Mesenchymal stem cell (in vitro differentiated cells and primary cell): ENCODE measurements around the gene EPC2.
A peak's percentile ranks its signal among the peaks of the same experiment; 100 is the strongest.

Experiments
- DNase-seq: peaks from one replicate; pipeline ENCODE4 v3.0.0-alpha.2; 2013
- H2AFZ ChIP-seq: one replicate; pipeline ENCODE4 v1.6.1; 2013; ENCODE audit warnings: low read depth, mild to moderate bottlenecking, control low read depth, inconsistent platforms, low read length, moderate library complexity
- H2AK5ac ChIP-seq: 2 replicates; pipeline ENCODE4 v1.6.1; 2013; ENCODE audit warnings: low read length, moderate library complexity, mild to moderate bottlenecking, inconsistent platforms; ENCODE audit not compliant: severe bottlenecking
- H2BK120ac ChIP-seq: one replicate; pipeline ENCODE4 v1.6.1; 2013; ENCODE audit warnings: low read depth, mild to moderate bottlenecking, inconsistent platforms, low read length, moderate library complexity
- H2BK12ac ChIP-seq, 2 experiments: one replicate each; pipeline ENCODE4 v1.6.1; 2013; ENCODE audit warnings: inconsistent platforms in 2 of 2, low read length in 2 of 2, mild to moderate bottlenecking in 2 of 2, moderate library complexity in 2 of 2, control low read depth in 1 of 2
- H2BK15ac ChIP-seq: one replicate; pipeline ENCODE4 v1.6.1; 2013; ENCODE audit warnings: mild to moderate bottlenecking, low read depth, inconsistent platforms; ENCODE audit not compliant: poor library complexity, severe bottlenecking
- H2BK5ac ChIP-seq: 2 replicates; pipeline ENCODE4 v1.6.1; 2013; ENCODE audit warnings: low read depth, mild to moderate bottlenecking, low read length, control low read depth, inconsistent platforms; ENCODE audit not compliant: poor library complexity, severe bottlenecking
- H3K14ac ChIP-seq, 2 experiments: one replicate each; pipeline ENCODE4 v1.6.1; 2013; ENCODE audit warnings: inconsistent platforms in 2 of 2, low read length in 2 of 2, control low read depth in 1 of 2, mild to moderate bottlenecking in 1 of 2, moderate library complexity in 1 of 2
- H3K18ac ChIP-seq, 2 experiments: one replicate each; pipeline ENCODE4 v1.6.1; 2013; ENCODE audit warnings: inconsistent platforms in 2 of 2, low read length in 2 of 2, control low read depth in 1 of 2, low read depth in 1 of 2, mild to moderate bottlenecking in 1 of 2
- H3K23ac ChIP-seq, 2 experiments: one replicate each; pipeline ENCODE4 v1.6.1; 2013; ENCODE audit warnings: inconsistent platforms in 2 of 2, low read length in 2 of 2, mild to moderate bottlenecking in 2 of 2, moderate library complexity in 2 of 2, control low read depth in 1 of 2
- H3K27ac ChIP-seq: 2 replicates; pipeline ENCODE4 v1.5.1; 2013; ENCODE audit warnings: mild to moderate bottlenecking, moderate library complexity, low read length, control low read depth, inconsistent platforms; ENCODE audit not compliant: poor library complexity, severe bottlenecking
- H3K27me3 ChIP-seq, 2 experiments: 2 replicates each; pipeline versions ENCODE4 v1.6.1 to v1.7.0; 2013; ENCODE audit warnings: low read length in 2 of 2, mild to moderate bottlenecking in 2 of 2, moderate library complexity in 2 of 2, control low read depth in 1 of 2, inconsistent platforms in 1 of 2; ENCODE audit not compliant: control insufficient read depth in 1 of 2, insufficient read depth in 1 of 2
- H3K36me3 ChIP-seq, 2 experiments: 2 replicates each; pipeline versions ENCODE4 v1.6.1 to v1.7.0; 2013; ENCODE audit warnings: low read length in 2 of 2, control low read depth in 1 of 2, inconsistent platforms in 1 of 2, low read depth in 1 of 2, mild to moderate bottlenecking in 1 of 2; ENCODE audit not compliant: insufficient read depth in 2 of 2, control insufficient read depth in 1 of 2
- H3K4ac ChIP-seq, 2 experiments: one replicate each; pipeline ENCODE4 v1.6.1; 2013; ENCODE audit warnings: inconsistent platforms in 2 of 2, low read length in 2 of 2, mild to moderate bottlenecking in 2 of 2, moderate library complexity in 2 of 2, control low read depth in 1 of 2, low read depth in 1 of 2
- H3K4me1 ChIP-seq: 2 replicates; pipeline ENCODE4 v1.6.1; 2013; ENCODE audit warnings: low read depth, low read length, control low read depth; ENCODE audit not compliant: control insufficient read depth, insufficient read depth
- H3K4me2 ChIP-seq: 2 replicates; pipeline ENCODE4 v1.6.1; 2013; ENCODE audit warnings: low read length, mild to moderate bottlenecking, inconsistent platforms; ENCODE audit not compliant: poor library complexity, severe bottlenecking
- H3K4me3 ChIP-seq, 2 experiments: 2 replicates each; pipeline versions ENCODE4 v1.5.1 to v1.7.0; 2013; ENCODE audit warnings: low read length in 2 of 2, mild to moderate bottlenecking in 2 of 2, control low read depth in 1 of 2, low read depth in 1 of 2; ENCODE audit not compliant: insufficient read depth in 1 of 2
- H3K79me1 ChIP-seq: replicated peaks from 2 replicates; pipeline ENCODE4 v1.6.1; 2013; ENCODE audit warnings: mild to moderate bottlenecking, control low read depth, low read length, inconsistent platforms; ENCODE audit not compliant: poor library complexity, severe bottlenecking
- H3K9ac ChIP-seq: 2 replicates; pipeline ENCODE4 v1.7.0; 2013; ENCODE audit warnings: mild to moderate bottlenecking, low read length, moderate library complexity
- H3K9me3 ChIP-seq: 2 replicates; pipeline ENCODE4 v1.7.0; 2013; ENCODE audit warnings: mild to moderate bottlenecking, low read length; ENCODE audit not compliant: control insufficient read depth
- H4K8ac ChIP-seq: one replicate; pipeline ENCODE4 v1.6.1; 2013; ENCODE audit warnings: inconsistent platforms, mild to moderate bottlenecking, low read length, moderate library complexity
- H4K91ac ChIP-seq: one replicate; pipeline ENCODE4 v1.6.1; 2013; ENCODE audit warnings: mild to moderate bottlenecking, low read length, inconsistent platforms
- WGBS: methylation state at CpG from one replicate; pipeline ENCODE4 v1.1.7; 2013; ENCODE audit warnings: mixed read lengths; 5-methylcytosine and 5-hydroxymethylcytosine counted together

Gene EPC2

GRCh38 chr2:148812306-148812705 is 167.8 kb downstream of the EPC2 start:
- Histone ChIP-seq H3K27me3 (peaks cover 1 to 12% of the 10 kb centered on the region in 2 experiments), H3K9me3 (no peaks in the 10 kb centered on the region), H3K9ac (no peak overlapping the region), H2BK5ac (no peak overlapping the region), H2BK12ac (no peak overlapping the region), H3K4me1 (peaks cover 12% of the 10 kb centered on the region), H4K8ac (no peak overlapping the region), H3K4me3 (no peak overlapping the region), H3K36me3 (no peaks in the 10 kb centered on the region), H3K14ac (no peak overlapping the region), H4K91ac (no peak overlapping the region), H3K4ac (no peak overlapping the region), H2BK120ac (no peak overlapping the region), H3K18ac (no peak overlapping the region), H2BK15ac (no peak overlapping the region), H2AK5ac (no peak overlapping the region), H3K23ac (no peak overlapping the region), H2AFZ (no peak overlapping the region), H3K79me1 (no peaks in the 10 kb centered on the region), H3K4me2 (no peak overlapping the region), H3K27ac (no peak overlapping the region)
- no peak for DNase-seq
- 95% methylated on average over 6 of the region's 6 CpGs for WGBS

GRCh38 chr2:148813603-148814065 is 169.1 kb downstream of the EPC2 start:
- H3K4me1 ChIP-seq: peaks cover 12% of the 10 kb centered on the region
- 61% methylated on average over 11 of the region's 11 CpGs for WGBS
- H3K14ac ChIP-seq: no peak overlapping the region
- no peak overlapping the region for H3K9ac ChIP-seq
- no peak overlapping the region for H3K27ac ChIP-seq
- no peak overlapping the region for H3K4ac ChIP-seq
- no peak overlapping the region for H4K8ac ChIP-seq
- no peaks in the 10 kb centered on the region for H3K36me3 ChIP-seq
- H3K23ac ChIP-seq: no peak overlapping the region
- H3K4me3 ChIP-seq: no peak overlapping the region
- H2AFZ ChIP-seq: no peak overlapping the region
- no peaks in the 10 kb centered on the region for H3K9me3 ChIP-seq
- H4K91ac ChIP-seq: no peak overlapping the region
- H3K27me3 ChIP-seq: peaks cover 6 to 18% of the 10 kb centered on the region in 2 experiments
- no peak overlapping the region for H2BK5ac ChIP-seq
- no peak overlapping the region for H2BK120ac ChIP-seq
- no peak for DNase-seq
- H3K18ac ChIP-seq: no peak overlapping the region
- no peak overlapping the region for H2BK12ac ChIP-seq
- no peak overlapping the region for H2BK15ac ChIP-seq
- no peaks in the 10 kb centered on the region for H3K79me1 ChIP-seq
- H3K4me2 ChIP-seq: no peak overlapping the region
- H2AK5ac ChIP-seq: no peak overlapping the region

GRCh38 chr2:148814143-148814859 is 169.8 kb downstream of the EPC2 start:
- peaks cover 6 to 23% of the 10 kb centered on the region in 2 experiments for H3K27me3 ChIP-seq
- H3K4me2 ChIP-seq: no peak overlapping the region
- whole genome bisulfite sequencing: 80% methylated on average over 2 of the region's 6 CpGs
- DNase-seq: no peak
- peak overlapping the region; percentile 52 for H2BK15ac ChIP-seq
- H3K4ac ChIP-seq: no peak overlapping the region
- H2BK120ac ChIP-seq: no peak overlapping the region
- H3K27ac ChIP-seq: no peak overlapping the region
- peak overlapping the region; percentile 20 for H3K9ac ChIP-seq
- H2BK5ac ChIP-seq: no peak overlapping the region
- no peak overlapping the region for H2AK5ac ChIP-seq
- H3K79me1 ChIP-seq: no peaks in the 10 kb centered on the region
- no peak overlapping the region for H2AFZ ChIP-seq
- H3K4me1 ChIP-seq: peaks cover 12% of the 10 kb centered on the region
- no peaks in the 10 kb centered on the region for H3K36me3 ChIP-seq
- H3K14ac ChIP-seq: no peak overlapping the region
- H3K4me3 ChIP-seq: peak overlapping the region in 1 of 2 experiments; percentile 35
- no peak overlapping the region for H3K23ac ChIP-seq
- no peak overlapping the region for H3K18ac ChIP-seq
- no peak overlapping the region for H4K8ac ChIP-seq
- H3K9me3 ChIP-seq: no peaks in the 10 kb centered on the region
- no peak overlapping the region for H4K91ac ChIP-seq
- no peak overlapping the region for H2BK12ac ChIP-seq

GRCh38 chr2:148814860-148815419 is 170.4 kb downstream of the EPC2 start:
- Histone ChIP-seq H3K27ac (no peak overlapping the region), H2BK12ac (no peak overlapping the region), H3K4me2 (no peak overlapping the region), H3K27me3 (peaks cover 6 to 23% of the 10 kb centered on the region in 2 experiments), H2BK5ac (no peak overlapping the region), H3K9me3 (no peaks in the 10 kb centered on the region), H4K91ac (no peak overlapping the region), H3K4me3 (peak overlapping the region in 1 of 2 experiments; percentile 35), H2BK15ac (peak overlapping the region; percentile 52), H2AK5ac (no peak overlapping the region), H3K18ac (no peak overlapping the region), H3K79me1 (no peaks in the 10 kb centered on the region), H3K23ac (no peak overlapping the region), H3K14ac (no peak overlapping the region), H2BK120ac (no peak overlapping the region), H3K36me3 (no peaks in the 10 kb centered on the region), H3K9ac (peak overlapping the region; percentile 20), H4K8ac (no peak overlapping the region), H3K4ac (no peak overlapping the region), H3K4me1 (peaks cover 12% of the 10 kb centered on the region), H2AFZ (no peak overlapping the region)
- DNase-seq: no peak
- WGBS: 93% methylated on average over 7 of the region's 7 CpGs
